Fibroblast of the aortic adventitia (primary cell): Measurements from ENCODE around the gene MYOD1. TPM values are rescaled to one million over a fixed set of nuclear protein-coding genes. Genes with fewer than 3 reads are reported as not detected.

Experiments
- DNase-seq: peaks from one replicate; pipeline ENCODE4 v3.0.0-alpha.2; 2010; ENCODE audit warnings: low read depth
- H3K4me3 ChIP-seq: 2 replicates; pipeline ENCODE4 v1.5.1; 2011; ENCODE audit warnings: low read depth, mild to moderate bottlenecking, control low read depth, low read length, moderate library complexity
- CTCF ChIP-seq: IDR thresholded peaks from 2 replicates; pipeline ENCODE4 v1.5.1; 2011; ENCODE audit warnings: mild to moderate bottlenecking, low read length, control low read depth, inconsistent platforms; ENCODE audit not compliant: insufficient read depth
- total RNA-seq: library from RNA; depleted of rRNA; stranded (reverse); fragments of >200 nt; gene quantifications from 2 replicates; pipeline ENCODE4 v1.2.3, GENCODE V29; 2012; ENCODE audit warnings: low replicate concordance

Gene MYOD1
- total RNA-seq, 1 donor = not detected

GRCh38 chr11:17748044-17748443 lies 28.7 kb downstream of the MYOD1 start:
- DNase-seq = no peak
- no peak overlapping the region for H3K4me3 ChIP-seq
- TF ChIP-seq CTCF = no peak

- H3K4me3 ChIP-seq = no peak overlapping the region
- DNase-seq = no peak
- TF ChIP-seq CTCF = no peak
Measured at GRCh38 chr11:17748761-17749721, 29.7 kb downstream of the MYOD1 start.

GRCh38 chr11:17750013-17750800 lies 30.8 kb downstream of the MYOD1 start:
- TF ChIP-seq CTCF = no peak
- DNase-seq = no peak
- no peak overlapping the region for H3K4me3 ChIP-seq

- H3K4me3 ChIP-seq = no peak overlapping the region
- no peak for TF ChIP-seq CTCF
- DNase-seq = no peak
Measured at GRCh38 chr11:17750801-17751165, 31.4 kb downstream of the MYOD1 start.

- no peak for TF ChIP-seq CTCF
- H3K4me3 ChIP-seq = no peak overlapping the region
- no peak for DNase-seq
Measured at GRCh38 chr11:17751558-17751957, 32.2 kb downstream of the MYOD1 start.

- no peak overlapping the region for H3K4me3 ChIP-seq
- no peak for TF ChIP-seq CTCF
- DNase-seq = no peak
Measured at GRCh38 chr11:17752144-17752543, 32.8 kb downstream of the MYOD1 start.
